Measurements from ENCODE around the gene FITM1. TPM values are rescaled to one million over a fixed set of nuclear protein-coding genes. Genes with fewer than 3 reads are reported as not detected.

The FITM1 gene
- total RNA-seq, 1 donor from 2014 or later = 0.59 TPM

DNA sequence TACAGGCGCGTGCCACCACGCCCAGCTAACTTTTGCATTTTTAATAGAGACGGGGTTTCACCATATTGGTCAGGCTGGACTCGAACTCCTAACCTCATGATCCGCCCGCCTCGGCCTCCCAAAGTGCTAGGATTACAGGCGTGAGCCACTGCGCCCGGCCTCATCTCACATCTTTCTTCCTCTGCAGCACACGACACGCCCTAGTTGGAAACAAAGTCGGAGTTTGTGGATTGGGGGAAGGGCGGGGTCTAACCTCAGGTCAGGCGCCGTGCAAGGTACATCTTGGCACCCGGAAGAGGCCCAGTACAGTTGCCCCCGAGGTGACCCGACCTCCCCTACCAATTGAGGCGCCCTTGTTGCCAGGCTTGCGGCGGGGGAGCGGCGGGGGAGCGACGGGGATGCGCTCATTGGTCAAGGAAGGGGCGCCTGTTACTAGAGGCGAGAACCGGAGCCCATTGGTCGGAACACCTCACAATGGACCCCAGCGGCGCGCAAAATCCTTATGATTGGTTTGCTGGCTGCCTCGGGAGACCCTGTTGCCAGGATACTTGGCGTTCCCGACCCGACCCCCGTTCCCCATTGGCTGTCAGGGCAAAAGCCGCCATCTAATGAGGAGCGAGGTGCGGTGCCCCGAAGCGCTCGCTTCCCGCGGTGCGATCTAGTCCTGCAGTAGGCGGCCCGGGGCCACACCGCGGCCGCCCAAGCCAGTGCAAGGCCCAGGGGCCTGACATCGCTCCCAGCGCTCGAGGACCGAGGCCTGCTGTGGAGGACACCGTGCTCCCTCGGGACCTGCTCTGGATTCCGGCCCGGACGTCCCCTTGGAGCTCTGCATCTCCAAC is 41.2 kb downstream of the FITM1 start, which contains the start of gene REC8:
TSS of gene REC8 (plus strand) at position 659 of the 839 bp plus-strand sequence. CDS start 473 bp downstream, outside the sequence.
- peaks cover 18% of the 10 kb centered on the region for H3K36me3 Mint-ChIP-seq (ENCODE audit: low read depth, unreplicated experiment)
- H3K27me3 Mint-ChIP-seq (ENCODE audit: unreplicated experiment) = peaks cover 4% of the 10 kb centered on the region
- H3K27ac Mint-ChIP-seq (ENCODE audit: unreplicated experiment) = no peak within 1 kb of the TSS
- TF ChIP-seq, protein P1, sequence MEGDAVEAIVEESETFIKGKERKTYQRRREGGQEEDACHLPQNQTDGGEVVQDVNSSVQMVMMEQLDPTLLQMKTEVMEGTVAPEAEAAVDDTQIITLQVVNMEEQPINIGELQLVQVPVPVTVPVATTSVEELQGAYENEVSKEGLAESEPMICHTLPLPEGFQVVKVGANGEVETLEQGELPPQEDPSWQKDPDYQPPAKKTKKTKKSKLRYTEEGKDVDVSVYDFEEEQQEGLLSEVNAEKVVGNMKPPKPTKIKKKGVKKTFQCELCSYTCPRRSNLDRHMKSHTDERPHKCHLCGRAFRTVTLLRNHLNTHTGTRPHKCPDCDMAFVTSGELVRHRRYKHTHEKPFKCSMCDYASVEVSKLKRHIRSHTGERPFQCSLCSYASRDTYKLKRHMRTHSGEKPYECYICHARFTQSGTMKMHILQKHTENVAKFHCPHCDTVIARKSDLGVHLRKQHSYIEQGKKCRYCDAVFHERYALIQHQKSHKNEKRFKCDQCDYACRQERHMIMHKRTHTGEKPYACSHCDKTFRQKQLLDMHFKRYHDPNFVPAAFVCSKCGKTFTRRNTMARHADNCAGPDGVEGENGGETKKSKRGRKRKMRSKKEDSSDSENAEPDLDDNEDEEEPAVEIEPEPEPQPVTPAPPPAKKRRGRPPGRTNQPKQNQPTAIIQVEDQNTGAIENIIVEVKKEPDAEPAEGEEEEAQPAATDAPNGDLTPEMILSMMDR (IDR thresholded peaks at IDR 0.05; ENCODE audit: unreplicated experiment) = no peak
- DNase-seq (ENCODE audit: low spot score) = peak; percentile 90
- no peaks in the 10 kb centered on the region for H3K9me3 Mint-ChIP-seq (ENCODE audit: unreplicated experiment)
- peaks cover 3% of the 10 kb centered on the region for H3K4me1 Mint-ChIP-seq (ENCODE audit: unreplicated experiment)
- H3K4me3 Mint-ChIP-seq (ENCODE audit: unreplicated experiment) = peak within 1 kb of the TSS; percentile 89

DNA sequence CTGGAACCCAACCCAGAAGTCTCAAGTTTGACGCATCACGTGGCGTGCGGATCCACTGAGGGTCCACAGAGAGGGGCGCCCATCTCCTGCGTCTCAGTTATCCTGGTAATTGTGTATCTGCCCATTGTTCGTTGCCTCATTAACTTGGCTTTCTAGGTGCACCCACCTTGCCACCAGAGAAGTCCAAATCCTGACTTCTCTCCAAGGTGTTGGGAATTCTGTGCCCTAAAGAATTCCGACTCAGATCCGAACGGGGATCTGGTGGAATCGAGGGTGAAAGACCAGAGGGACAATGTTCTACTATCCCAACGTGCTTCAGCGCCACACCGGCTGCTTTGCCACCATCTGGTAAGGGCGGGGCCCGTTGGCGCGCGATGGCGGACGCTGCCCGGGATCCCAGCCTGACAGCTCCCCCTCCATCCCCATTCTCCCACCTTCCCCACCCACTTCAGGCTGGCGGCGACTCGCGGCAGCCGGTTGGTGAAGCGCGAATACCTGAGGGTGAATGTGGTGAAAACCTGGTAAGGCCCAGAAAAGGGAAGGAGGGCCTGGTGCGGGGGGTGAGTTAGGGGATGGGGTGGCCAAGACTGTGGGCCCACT is 41.9 kb downstream of the FITM1 start:
- H3K4me3 Mint-ChIP-seq (ENCODE audit: unreplicated experiment) = peak overlapping the region; percentile 81
- peaks cover 2% of the 10 kb centered on the region for H3K4me1 Mint-ChIP-seq (ENCODE audit: unreplicated experiment)
- no peaks in the 10 kb centered on the region for H3K9me3 Mint-ChIP-seq (ENCODE audit: unreplicated experiment)
- TF ChIP-seq, protein P1 (IDR thresholded peaks at IDR 0.05; ENCODE audit: unreplicated experiment) = no peak
- peaks cover 4% of the 10 kb centered on the region for H3K27me3 Mint-ChIP-seq (ENCODE audit: unreplicated experiment)
- no peak overlapping the region for H3K27ac Mint-ChIP-seq (ENCODE audit: unreplicated experiment)
- H3K36me3 Mint-ChIP-seq (ENCODE audit: low read depth, unreplicated experiment) = peaks cover 21% of the 10 kb centered on the region
- DNase-seq (ENCODE audit: low spot score) = no peak

DNA sequence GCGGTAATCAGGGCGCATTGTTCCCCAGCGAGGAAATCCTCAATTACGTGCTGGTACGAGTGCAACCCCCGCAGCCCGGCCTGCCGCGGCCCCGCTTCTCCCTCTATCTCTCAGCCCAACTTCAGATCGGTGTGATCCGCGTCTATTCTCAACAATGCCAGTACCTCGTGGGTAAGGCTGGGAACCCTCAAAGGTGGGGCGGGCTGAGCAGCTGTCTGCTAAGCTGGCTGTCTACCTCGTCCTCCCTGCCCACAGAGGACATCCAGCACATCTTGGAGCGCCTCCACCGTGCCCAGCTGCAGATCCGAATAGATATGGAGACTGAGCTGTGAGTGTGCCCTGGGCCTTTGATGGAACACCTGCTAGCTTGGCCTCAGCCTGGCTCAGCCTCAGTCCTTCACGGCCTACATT is 42.4 kb downstream of the FITM1 start:
- Mint-ChIP-seq H3K4me1 (ENCODE audit: unreplicated experiment) (no peaks in the 10 kb centered on the region), H3K4me3 (ENCODE audit: unreplicated experiment) (peak overlapping the region; percentile 42), H3K27ac (ENCODE audit: unreplicated experiment) (no peak overlapping the region), H3K36me3 (ENCODE audit: low read depth, unreplicated experiment) (peaks cover 18% of the 10 kb centered on the region), H3K9me3 (ENCODE audit: unreplicated experiment) (no peaks in the 10 kb centered on the region), H3K27me3 (ENCODE audit: unreplicated experiment) (peaks cover 4% of the 10 kb centered on the region)
- no peak for DNase-seq (ENCODE audit: low spot score)
- TF ChIP-seq, protein P1 (IDR thresholded peaks at IDR 0.05; ENCODE audit: unreplicated experiment) = no peak

DNA sequence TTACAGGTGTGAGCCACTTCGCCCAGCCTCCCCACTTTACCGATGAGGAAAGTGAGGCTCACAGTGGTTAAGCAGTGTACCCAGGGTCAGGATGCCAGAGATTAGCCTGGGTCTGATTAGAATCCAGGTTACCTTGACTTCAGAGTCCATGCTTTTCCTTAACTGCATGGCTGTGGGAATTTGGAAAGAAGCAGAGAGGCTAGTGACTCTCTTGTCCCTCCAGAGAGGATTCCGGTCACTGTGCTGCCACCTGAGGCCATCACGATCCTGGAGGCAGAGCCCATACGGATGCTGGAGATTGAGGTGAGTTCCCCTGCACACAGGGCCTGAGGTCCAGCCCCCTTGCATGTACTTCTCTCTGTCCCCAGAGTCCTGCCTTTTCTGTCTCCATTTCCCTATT is 46.1 kb downstream of the FITM1 start:
- no peak for DNase-seq (ENCODE audit: low spot score)
- Mint-ChIP-seq H3K27ac (ENCODE audit: unreplicated experiment) (no peak overlapping the region), H3K9me3 (ENCODE audit: unreplicated experiment) (no peaks in the 10 kb centered on the region), H3K4me1 (ENCODE audit: unreplicated experiment) (peaks cover 4% of the 10 kb centered on the region), H3K36me3 (ENCODE audit: low read depth, unreplicated experiment) (peaks cover 20% of the 10 kb centered on the region), H3K4me3 (ENCODE audit: unreplicated experiment) (no peak overlapping the region), H3K27me3 (ENCODE audit: unreplicated experiment) (peaks cover 8% of the 10 kb centered on the region)
- TF ChIP-seq, protein P1 (IDR thresholded peaks at IDR 0.05; ENCODE audit: unreplicated experiment) = no peak

Data from endothelial cell (in vitro differentiated cells).